ENCODE measurements around the gene RABGAP1L.

Gene RABGAP1L

DNA sequence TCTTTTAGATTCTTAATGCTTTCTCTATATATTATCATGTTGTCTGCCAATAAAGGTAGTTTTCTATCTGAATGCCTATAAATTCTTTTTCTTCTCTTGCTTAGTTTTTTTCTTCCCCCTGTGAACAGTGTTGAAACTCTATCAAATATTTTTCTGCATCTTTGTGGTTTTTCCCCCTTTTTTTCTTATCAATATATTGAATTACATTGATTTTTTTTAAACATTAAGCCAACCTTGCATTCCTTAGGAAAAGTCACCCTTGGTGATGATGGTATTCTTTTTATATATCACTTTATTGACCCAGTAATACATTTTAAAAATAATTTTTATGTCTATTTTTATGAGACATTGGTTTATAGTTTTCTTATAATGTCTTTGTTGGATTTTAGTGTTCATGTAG, 131.7 kb downstream of the RABGAP1L start:
- no peaks in the 10 kb centered on the region for H3K4me1 Mint-ChIP-seq
- TF ChIP-seq, protein P1, sequence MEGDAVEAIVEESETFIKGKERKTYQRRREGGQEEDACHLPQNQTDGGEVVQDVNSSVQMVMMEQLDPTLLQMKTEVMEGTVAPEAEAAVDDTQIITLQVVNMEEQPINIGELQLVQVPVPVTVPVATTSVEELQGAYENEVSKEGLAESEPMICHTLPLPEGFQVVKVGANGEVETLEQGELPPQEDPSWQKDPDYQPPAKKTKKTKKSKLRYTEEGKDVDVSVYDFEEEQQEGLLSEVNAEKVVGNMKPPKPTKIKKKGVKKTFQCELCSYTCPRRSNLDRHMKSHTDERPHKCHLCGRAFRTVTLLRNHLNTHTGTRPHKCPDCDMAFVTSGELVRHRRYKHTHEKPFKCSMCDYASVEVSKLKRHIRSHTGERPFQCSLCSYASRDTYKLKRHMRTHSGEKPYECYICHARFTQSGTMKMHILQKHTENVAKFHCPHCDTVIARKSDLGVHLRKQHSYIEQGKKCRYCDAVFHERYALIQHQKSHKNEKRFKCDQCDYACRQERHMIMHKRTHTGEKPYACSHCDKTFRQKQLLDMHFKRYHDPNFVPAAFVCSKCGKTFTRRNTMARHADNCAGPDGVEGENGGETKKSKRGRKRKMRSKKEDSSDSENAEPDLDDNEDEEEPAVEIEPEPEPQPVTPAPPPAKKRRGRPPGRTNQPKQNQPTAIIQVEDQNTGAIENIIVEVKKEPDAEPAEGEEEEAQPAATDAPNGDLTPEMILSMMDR (IDR thresholded peaks at IDR 0.05; ENCODE audit: unreplicated experiment in 3 of 3): no peak
- H3K36me3 Mint-ChIP-seq (ENCODE audit: low read depth): peaks cover 46% of the 10 kb centered on the region
- H3K4me3 Mint-ChIP-seq: no peak overlapping the region
- peaks cover 20% of the 10 kb centered on the region for H3K9me3 Mint-ChIP-seq
- no peak overlapping the region for H3K27ac Mint-ChIP-seq
- no peaks in the 10 kb centered on the region for H3K27me3 Mint-ChIP-seq (ENCODE audit: low read depth)

DNA sequence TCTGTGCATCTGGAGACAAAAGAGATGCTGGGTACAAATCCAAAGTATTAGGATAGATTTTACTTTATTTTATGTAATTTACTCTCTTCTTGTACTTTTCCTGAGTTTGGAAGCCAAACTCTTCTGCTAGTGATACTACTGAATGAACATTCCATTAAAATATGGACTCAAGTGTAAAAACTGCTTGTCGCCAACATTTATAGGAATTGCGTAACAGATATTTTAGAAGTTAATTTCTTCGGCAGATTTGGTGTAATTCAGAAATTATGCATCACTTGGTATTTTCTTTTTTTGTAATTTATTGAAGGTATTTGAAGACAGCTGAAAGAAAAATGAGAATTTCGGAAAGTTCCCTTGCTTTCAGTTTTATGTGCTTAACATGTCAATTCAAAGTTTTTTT, 137.0 kb downstream of the RABGAP1L start:
- Mint-ChIP-seq H3K4me1 (no peaks in the 10 kb centered on the region), H3K4me3 (no peak overlapping the region)

DNA sequence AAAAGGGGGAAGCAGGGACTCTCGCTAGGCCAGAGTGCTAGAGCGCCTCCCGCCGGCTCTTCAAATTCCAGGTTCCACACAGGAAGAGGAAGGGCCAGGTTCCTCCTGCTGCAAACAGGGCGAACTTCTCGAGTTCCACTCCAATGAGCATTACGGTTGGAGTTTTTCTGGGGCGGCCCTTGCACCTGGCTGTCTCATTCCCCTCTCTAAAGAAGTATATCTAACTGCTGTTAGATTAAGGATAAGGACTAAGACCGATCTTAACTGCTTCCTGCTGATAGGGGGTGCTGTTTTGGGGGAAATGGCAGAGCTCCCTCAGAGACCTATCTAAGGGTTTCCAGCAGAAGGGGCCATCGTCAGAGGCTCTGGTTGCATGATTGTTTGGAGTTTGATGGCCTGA, 138.0 kb downstream of the RABGAP1L start:
- H3K9me3 Mint-ChIP-seq: no peaks in the 10 kb centered on the region
- H3K27me3 Mint-ChIP-seq (ENCODE audit: low read depth): no peaks in the 10 kb centered on the region
- peaks cover 6% of the 10 kb centered on the region for H3K36me3 Mint-ChIP-seq (ENCODE audit: low read depth)
- no peaks in the 10 kb centered on the region for H3K4me1 Mint-ChIP-seq
- no peak overlapping the region for H3K27ac Mint-ChIP-seq
- H3K4me3 Mint-ChIP-seq: no peak overlapping the region
- TF ChIP-seq, protein P1 (IDR thresholded peaks at IDR 0.05; ENCODE audit: unreplicated experiment in 3 of 3): no peak

More for the DNA sequence above, 137.0 kb downstream of the RABGAP1L start:
- Mint-ChIP-seq H3K36me3 (ENCODE audit: low read depth) (peaks cover 13% of the 10 kb centered on the region), H3K9me3 (peaks cover 3% of the 10 kb centered on the region), H3K27me3 (ENCODE audit: low read depth) (no peaks in the 10 kb centered on the region), H3K27ac (no peak overlapping the region)
- TF ChIP-seq, protein P1 (IDR thresholded peaks at IDR 0.05; ENCODE audit: unreplicated experiment in 3 of 3): no peak

DNA sequence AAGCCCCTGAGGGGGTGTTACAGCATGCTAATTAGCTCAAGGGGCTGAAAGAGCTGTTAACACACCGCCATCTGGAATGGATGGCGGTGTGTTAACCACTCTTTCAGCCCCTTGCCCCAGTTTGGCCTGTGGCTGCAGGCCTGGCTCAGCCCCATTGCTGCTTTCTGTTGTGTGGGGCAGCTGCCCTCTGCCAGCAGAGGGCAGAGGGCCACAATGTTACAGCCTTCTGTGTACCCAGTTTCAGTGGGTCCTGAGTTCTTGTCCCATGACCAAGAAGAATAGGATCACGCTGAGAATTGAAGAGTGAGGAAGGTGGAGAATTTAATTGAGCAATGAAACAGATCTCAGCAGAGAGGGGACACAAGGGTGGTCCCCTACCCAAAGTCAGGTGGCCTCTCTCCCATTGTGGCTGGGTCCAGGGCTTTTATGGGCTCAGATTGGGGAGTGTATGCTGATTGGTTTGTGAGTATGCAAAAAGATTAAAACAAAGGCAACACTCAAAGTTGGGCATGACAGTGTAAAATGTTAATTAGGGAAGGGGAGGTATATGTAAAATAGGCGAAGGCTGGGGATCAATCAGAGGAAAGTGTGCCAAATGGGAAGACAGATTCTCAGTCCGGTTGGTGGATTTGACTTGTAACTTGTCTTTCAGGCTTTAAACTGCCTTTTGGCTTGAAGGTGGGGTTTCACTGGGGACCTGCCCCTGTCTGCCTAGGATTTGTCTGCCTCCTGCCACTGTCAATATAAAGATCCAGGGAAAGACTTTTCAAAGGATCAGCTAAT, 142.2 kb downstream of the RABGAP1L start:
- Mint-ChIP-seq H3K9me3 (peaks cover under 1% of the 10 kb centered on the region), H3K4me1 (no peaks in the 10 kb centered on the region), H3K27me3 (ENCODE audit: low read depth) (no peaks in the 10 kb centered on the region), H3K27ac (no peak overlapping the region), H3K4me3 (no peak overlapping the region), H3K36me3 (ENCODE audit: low read depth) (peaks cover 14% of the 10 kb centered on the region)
- TF ChIP-seq, protein P1 (IDR thresholded peaks at IDR 0.05; ENCODE audit: unreplicated experiment in 3 of 3): no peak

DNA sequence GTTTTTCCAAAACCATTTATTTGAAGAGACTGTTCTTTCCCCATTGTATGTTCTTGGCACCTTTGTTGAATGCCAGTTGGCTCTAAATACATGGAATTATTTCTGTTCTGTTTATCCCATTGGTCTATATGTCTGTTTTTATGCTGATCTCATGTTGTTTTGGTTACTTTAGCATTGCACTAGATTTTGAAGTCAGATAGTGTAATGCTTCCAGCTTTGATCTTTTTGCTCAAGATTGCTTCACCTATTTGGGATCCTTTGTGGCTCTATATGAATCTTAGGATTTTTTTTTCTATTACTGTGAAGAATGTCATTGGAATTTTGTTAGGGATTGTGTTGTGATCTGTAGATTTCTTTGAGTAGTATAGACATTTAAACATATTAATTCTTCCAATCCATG, 149.3 kb downstream of the RABGAP1L start:
- H3K4me3 Mint-ChIP-seq: no peak overlapping the region
- TF ChIP-seq, protein P1 (IDR thresholded peaks at IDR 0.05; ENCODE audit: unreplicated experiment in 3 of 3): no peak
- H3K36me3 Mint-ChIP-seq (ENCODE audit: low read depth): peaks cover 59% of the 10 kb centered on the region
- peaks cover 44% of the 10 kb centered on the region for H3K9me3 Mint-ChIP-seq
- H3K27ac Mint-ChIP-seq: no peak overlapping the region
- no peaks in the 10 kb centered on the region for H3K4me1 Mint-ChIP-seq
- no peaks in the 10 kb centered on the region for H3K27me3 Mint-ChIP-seq (ENCODE audit: low read depth)

DNA sequence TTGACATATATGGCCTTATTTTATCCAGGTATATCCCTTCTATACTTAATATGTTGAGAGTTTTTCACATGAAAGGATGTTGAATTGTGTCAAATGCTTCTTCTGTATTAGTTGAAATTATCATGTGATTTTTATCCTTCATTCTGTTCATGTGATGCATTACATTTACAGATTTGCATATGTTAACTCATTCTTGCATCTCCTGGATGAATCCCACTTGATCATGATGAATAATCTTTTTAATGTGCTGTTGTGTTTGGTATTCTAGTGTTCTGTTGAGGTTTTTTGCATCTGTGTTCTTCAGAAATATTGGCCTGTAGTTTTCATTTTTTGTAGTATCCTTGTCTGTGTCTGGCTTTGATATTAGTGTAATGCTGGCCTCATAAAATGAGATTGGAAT, 150.2 kb downstream of the RABGAP1L start:
- Mint-ChIP-seq H3K36me3 (ENCODE audit: low read depth) (peaks cover 68% of the 10 kb centered on the region), H3K9me3 (peaks cover 53% of the 10 kb centered on the region), H3K27ac (no peak overlapping the region), H3K4me3 (no peak overlapping the region), H3K27me3 (ENCODE audit: low read depth) (no peaks in the 10 kb centered on the region), H3K4me1 (no peaks in the 10 kb centered on the region)
- TF ChIP-seq, protein P1 (IDR thresholded peaks at IDR 0.05; ENCODE audit: unreplicated experiment in 3 of 3): no peak
